ENCODE data around the gene ZC3HAV1. TPM values are rescaled to one million over a fixed set of nuclear protein-coding genes. Genes with fewer than 3 reads are reported as not detected.

The ZC3HAV1 gene
- 10 to 100 TPM in 1 of 4 donors, 1 to 10 TPM in 3; 3.5 to 10.4 (median 4.5) TPM for total RNA-seq

GRCh38 chr7:139109188-139109982 lies at the start of gene ZC3HAV1:
TSS of gene ZC3HAV1 (minus strand) at chr7:139109720. CDS start at chr7:139109331, 389 bp downstream.
- in situ Hi-C loops (cut with MboI; ENCODE audit: low sequenced_read_pairs in 4 of 4) (loop anchor here in 2 of 4 donors (25.0 kb wide), 2 partner anchors 228 to 253 kb away; partner anchors contain the start of genes FMC1 (in 1 of the 2) and LUC7L2 (in 1 of the 2)), intact Hi-C loops (cut with DNase I; ENCODE audit: low total_unique reads) (loop anchor here (1.0 kb wide), 1 partner anchor 24 kb away; a partner anchor contains a TSS)
- Histone ChIP-seq H3K4me1 (peaks cover 5 to 6% of the 10 kb centered on the region in 2 donors), H3K9me3 (no peaks in the 10 kb centered on the region), H3K36me3 (no peaks in the 10 kb centered on the region), H3K4me3 (peak within 1 kb of the TSS; percentile 77 to 97 (median 90)), H3K27me3 (no peaks in the 10 kb centered on the region), H3K27ac (peak within 1 kb of the TSS; percentile 84 to 92 (median 86))
- TF ChIP-seq CTCF (IDR thresholded peaks at IDR 0.05 in 4 of 5, conservative IDR thresholded peaks at IDR 0.05 in 1 of 5) (peak in 1 of 5 experiments; percentile 23), POLR2A (IDR thresholded peaks at IDR 0.05) (peak; percentile 45 to 67)
- DNase-seq (peak; percentile 71 to 73), ATAC-seq (peak; percentile 77 to 85)

DNA sequence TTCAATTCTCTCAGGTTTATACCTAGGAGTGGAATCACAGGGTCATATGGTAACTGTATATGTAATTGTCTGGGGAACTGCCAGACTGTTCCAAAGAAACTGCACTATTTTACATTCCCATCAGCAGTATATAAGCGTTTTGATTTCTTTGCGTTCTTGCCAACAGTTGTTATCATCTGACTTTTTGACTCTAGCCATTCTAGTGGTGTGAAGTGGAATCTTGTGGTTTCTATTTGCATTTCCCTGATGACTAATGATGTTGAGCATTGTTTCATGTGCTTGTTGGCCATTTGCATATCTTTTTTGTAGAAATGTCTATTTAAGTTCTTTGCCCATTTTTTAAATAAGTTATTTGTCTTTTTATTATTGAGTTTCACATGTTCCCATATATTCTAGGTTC lies 44.3 kb upstream of the ZC3HAV1 start:
- in situ Hi-C loops (cut with MboI; ENCODE audit: low sequenced_read_pairs in 4 of 4) = no loop called here
- no peak overlapping the region for H3K4me3 ChIP-seq
- intact Hi-C loops (cut with DNase I; ENCODE audit: low total_unique reads) = no loop called here
- DNase-seq (no peak), ATAC-seq (no peak)
- no peaks in the 10 kb centered on the region for H3K27me3 ChIP-seq
- no peaks in the 10 kb centered on the region for H3K9me3 ChIP-seq
- no peak overlapping the region for H3K27ac ChIP-seq
- TF ChIP-seq CTCF (IDR thresholded peaks at IDR 0.05 in 4 of 5, conservative IDR thresholded peaks at IDR 0.05 in 1 of 5) = no peak
- no peak for TF ChIP-seq POLR2A (IDR thresholded peaks at IDR 0.05)
- no peaks in the 10 kb centered on the region for H3K36me3 ChIP-seq
- no peaks in the 10 kb centered on the region for H3K4me1 ChIP-seq

DNA sequence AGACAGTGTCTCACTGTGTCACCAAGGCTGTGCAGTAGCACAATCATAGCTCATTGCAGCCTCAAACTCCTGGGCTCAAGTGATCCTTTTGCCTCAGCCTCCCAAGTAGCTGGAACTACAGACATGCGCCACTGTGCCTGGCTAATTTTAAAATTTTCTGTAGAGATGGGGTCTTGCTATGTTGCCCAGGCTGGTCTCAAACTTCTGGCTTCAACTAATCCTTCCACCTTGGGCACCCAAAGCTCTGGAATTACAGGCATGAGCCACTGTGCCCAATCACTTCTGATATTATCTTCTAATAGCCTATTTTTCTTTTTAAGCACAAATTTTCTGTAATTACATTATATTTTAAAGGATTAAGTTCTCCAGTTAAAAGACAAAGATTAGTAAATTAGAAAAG lies 42.6 kb upstream of the ZC3HAV1 start:
- intact Hi-C loops (cut with DNase I; ENCODE audit: low total_unique reads) (no loop called here), in situ Hi-C loops (cut with MboI; ENCODE audit: low sequenced_read_pairs in 4 of 4) (no loop called here)
- TF ChIP-seq CTCF (IDR thresholded peaks at IDR 0.05 in 4 of 5, conservative IDR thresholded peaks at IDR 0.05 in 1 of 5) = no peak
- TF ChIP-seq POLR2A (IDR thresholded peaks at IDR 0.05) = no peak
- Histone ChIP-seq H3K4me3 (no peak overlapping the region), H3K9me3 (no peaks in the 10 kb centered on the region), H3K4me1 (no peaks in the 10 kb centered on the region), H3K27ac (no peak overlapping the region), H3K36me3 (no peaks in the 10 kb centered on the region), H3K27me3 (no peaks in the 10 kb centered on the region)
- DNase-seq = no peak
- no peak for ATAC-seq

- Histone ChIP-seq H3K4me1 (peaks cover 1 to 4% of the 10 kb centered on the region in 2 donors), H3K36me3 (no peaks in the 10 kb centered on the region), H3K27ac (no peak overlapping the region), H3K9me3 (no peaks in the 10 kb centered on the region), H3K4me3 (no peak overlapping the region), H3K27me3 (no peaks in the 10 kb centered on the region)
- DNase-seq = no peak
- intact Hi-C loops (cut with DNase I; ENCODE audit: low total_unique reads) (no loop called here), in situ Hi-C loops (cut with MboI; ENCODE audit: low sequenced_read_pairs in 4 of 4) (no loop called here)
- ATAC-seq = no peak
- TF ChIP-seq POLR2A (IDR thresholded peaks at IDR 0.05) (no peak), CTCF (IDR thresholded peaks at IDR 0.05 in 4 of 5, conservative IDR thresholded peaks at IDR 0.05 in 1 of 5) (no peak)
Measured at GRCh38 chr7:139139150-139139549, 29.6 kb upstream of the ZC3HAV1 start.

All from gastrocnemius medialis (tissue), 4 donors.